Osteocyte (in vitro differentiated cells): Measurements from ENCODE around the gene CCDC188. TPM values are rescaled to one million over a fixed set of nuclear protein-coding genes. Genes with fewer than 3 reads are reported as not detected.
A peak's percentile ranks its signal among the peaks of the same experiment; 100 is the strongest.

Experiments used
- DNase-seq: peaks from one replicate; pipeline ENCODE4 v3.0.0; 2021; ENCODE audit warnings: mixed read lengths; ENCODE audit not compliant: unreplicated experiment; ENCODE audit errors: extremely low spot score
- H3K27ac Mint-ChIP-seq: one replicate; pipeline ENCODE4 v1.8.0; 2021; ENCODE audit warnings: mild to moderate bottlenecking, mixed read lengths; ENCODE audit not compliant: unreplicated experiment
- H3K27me3 Mint-ChIP-seq: one replicate; pipeline ENCODE4 v1.8.0; 2021; ENCODE audit warnings: mixed read lengths; ENCODE audit not compliant: unreplicated experiment
- H3K36me3 Mint-ChIP-seq: one replicate; pipeline ENCODE4 v1.8.0; 2021; ENCODE audit warnings: mixed read lengths; ENCODE audit not compliant: unreplicated experiment
- H3K4me1 Mint-ChIP-seq: one replicate; pipeline ENCODE4 v1.8.0; 2021; ENCODE audit warnings: mixed read lengths; ENCODE audit not compliant: unreplicated experiment
- H3K4me3 Mint-ChIP-seq: one replicate; pipeline ENCODE4 v1.8.0; 2021; ENCODE audit warnings: mild to moderate bottlenecking, moderate library complexity, mixed read lengths; ENCODE audit not compliant: unreplicated experiment
- H3K9me3 Mint-ChIP-seq: one replicate; pipeline ENCODE4 v1.8.0; 2021; ENCODE audit warnings: mixed read lengths; ENCODE audit not compliant: unreplicated experiment
- total RNA-seq: library from RNA; stranded (reverse); gene quantifications from 2 replicates; pipeline ENCODE4 v1.2.1, GENCODE V29; 2021
- TF ChIP-seq, protein P1 (sequence below): fragments of 200-600 bp; sonication (generic); IDR thresholded peaks from 2 replicates; pipeline ENCODE4 v1.5.0; 2021; ENCODE audit warnings: antibody characterized with exemption, mild to moderate bottlenecking, moderate library complexity

CCDC188 gene
- total RNA-seq, 1 donor from 2014 or later = 0.56 TPM

DNA sequence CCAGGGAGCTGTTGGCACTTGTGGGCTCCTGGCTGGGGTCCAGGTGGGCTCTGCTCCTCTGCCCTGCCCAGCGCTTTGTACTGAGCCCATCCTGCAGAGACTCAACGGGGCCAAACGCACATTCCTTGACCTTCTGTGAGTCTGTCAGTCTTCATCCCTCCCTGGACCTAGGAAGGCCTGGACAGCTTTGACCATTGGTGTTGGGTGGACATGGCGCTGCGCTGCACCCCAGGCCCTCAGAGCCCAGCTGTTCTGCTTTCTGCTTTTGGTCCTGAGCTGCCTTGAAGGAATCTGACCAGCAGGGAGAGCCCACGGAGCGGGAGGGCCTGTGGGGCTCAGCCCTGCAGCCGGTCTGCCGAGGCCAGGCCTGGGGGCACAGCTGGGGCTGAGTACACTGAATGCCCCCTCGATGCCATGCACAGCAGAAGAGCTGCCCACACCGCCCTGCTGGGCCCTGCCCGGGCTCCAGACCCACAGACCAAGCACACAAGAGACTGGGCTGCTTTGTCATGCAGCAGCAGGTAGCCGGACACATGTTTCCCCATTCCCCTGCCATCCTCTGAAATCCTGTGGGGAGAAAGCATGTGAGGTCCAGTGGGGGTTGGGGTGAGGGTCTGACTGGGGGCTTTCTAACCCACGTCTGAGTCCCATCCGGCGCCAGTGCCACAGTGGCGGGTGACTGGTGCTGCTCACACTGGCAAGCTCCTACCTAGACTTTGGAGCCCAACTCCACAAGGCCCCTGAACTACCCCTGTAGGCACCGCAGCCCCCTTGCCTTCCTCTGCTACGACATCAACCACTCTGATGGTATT lies 24.1 kb upstream of the CCDC188 start:
- no peak overlapping the region for H3K4me3 Mint-ChIP-seq
- no peak for DNase-seq
- H3K4me1 Mint-ChIP-seq = peaks cover 5% of the 10 kb centered on the region
- no peak overlapping the region for H3K27ac Mint-ChIP-seq
- TF ChIP-seq, protein P1, sequence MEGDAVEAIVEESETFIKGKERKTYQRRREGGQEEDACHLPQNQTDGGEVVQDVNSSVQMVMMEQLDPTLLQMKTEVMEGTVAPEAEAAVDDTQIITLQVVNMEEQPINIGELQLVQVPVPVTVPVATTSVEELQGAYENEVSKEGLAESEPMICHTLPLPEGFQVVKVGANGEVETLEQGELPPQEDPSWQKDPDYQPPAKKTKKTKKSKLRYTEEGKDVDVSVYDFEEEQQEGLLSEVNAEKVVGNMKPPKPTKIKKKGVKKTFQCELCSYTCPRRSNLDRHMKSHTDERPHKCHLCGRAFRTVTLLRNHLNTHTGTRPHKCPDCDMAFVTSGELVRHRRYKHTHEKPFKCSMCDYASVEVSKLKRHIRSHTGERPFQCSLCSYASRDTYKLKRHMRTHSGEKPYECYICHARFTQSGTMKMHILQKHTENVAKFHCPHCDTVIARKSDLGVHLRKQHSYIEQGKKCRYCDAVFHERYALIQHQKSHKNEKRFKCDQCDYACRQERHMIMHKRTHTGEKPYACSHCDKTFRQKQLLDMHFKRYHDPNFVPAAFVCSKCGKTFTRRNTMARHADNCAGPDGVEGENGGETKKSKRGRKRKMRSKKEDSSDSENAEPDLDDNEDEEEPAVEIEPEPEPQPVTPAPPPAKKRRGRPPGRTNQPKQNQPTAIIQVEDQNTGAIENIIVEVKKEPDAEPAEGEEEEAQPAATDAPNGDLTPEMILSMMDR = peak; percentile 34
- no peaks in the 10 kb centered on the region for H3K9me3 Mint-ChIP-seq
- H3K27me3 Mint-ChIP-seq = peaks cover 7% of the 10 kb centered on the region
- H3K36me3 Mint-ChIP-seq = no peaks in the 10 kb centered on the region

DNA sequence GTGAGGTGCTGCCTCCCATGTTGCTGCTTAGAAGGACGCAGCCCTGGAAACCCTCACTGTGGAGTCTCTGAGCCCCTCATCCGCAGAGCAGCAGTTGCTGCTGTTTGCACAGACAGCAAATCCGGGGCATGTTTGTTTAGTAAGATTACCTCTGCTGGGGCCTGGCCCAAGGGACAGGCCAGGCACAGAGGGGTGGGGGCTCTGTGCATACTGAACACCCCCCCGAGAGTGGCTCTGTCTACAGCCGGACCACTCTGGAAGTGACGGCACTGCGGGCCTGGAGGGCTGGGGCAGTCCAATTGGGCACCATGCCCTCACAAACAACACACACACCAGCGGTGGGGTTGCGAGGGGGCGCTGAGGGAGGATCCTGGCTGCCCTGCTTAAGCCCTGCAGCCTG lies 22.9 kb upstream of the CCDC188 start:
- DNase-seq = no peak
- Mint-ChIP-seq H3K4me1 (peaks cover 5% of the 10 kb centered on the region), H3K27ac (no peak overlapping the region), H3K9me3 (no peaks in the 10 kb centered on the region), H3K27me3 (peaks cover 7% of the 10 kb centered on the region), H3K36me3 (no peaks in the 10 kb centered on the region), H3K4me3 (no peak overlapping the region)
- TF ChIP-seq, protein P1 = no peak

DNA sequence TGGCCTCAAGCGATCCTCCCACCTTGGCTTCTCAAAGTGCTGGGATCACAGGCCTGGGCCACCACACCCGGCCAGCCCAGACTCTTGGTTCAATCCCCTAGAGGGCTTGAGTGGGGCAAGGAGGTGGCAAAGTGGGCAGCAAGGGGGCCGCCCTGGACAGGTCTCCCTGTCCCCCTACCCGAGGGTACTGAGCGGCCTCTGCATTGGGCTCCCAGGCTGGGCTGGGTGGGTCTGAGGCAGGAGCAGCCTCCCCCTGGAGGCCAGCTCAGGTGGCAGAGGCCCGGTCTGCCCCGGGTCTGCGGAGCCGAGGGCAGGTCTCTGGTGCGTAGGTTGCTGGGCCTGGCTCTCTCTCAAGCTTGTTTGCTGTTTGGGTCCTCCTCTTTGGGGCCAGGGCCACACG lies 22.4 kb upstream of the CCDC188 start:
- no peak overlapping the region for H3K27ac Mint-ChIP-seq
- no peaks in the 10 kb centered on the region for H3K36me3 Mint-ChIP-seq
- TF ChIP-seq, protein P1 = no peak
- H3K4me3 Mint-ChIP-seq = no peak overlapping the region
- H3K27me3 Mint-ChIP-seq = peaks cover 7% of the 10 kb centered on the region
- DNase-seq = no peak
- H3K9me3 Mint-ChIP-seq = no peaks in the 10 kb centered on the region
- peaks cover 5% of the 10 kb centered on the region for H3K4me1 Mint-ChIP-seq

DNA sequence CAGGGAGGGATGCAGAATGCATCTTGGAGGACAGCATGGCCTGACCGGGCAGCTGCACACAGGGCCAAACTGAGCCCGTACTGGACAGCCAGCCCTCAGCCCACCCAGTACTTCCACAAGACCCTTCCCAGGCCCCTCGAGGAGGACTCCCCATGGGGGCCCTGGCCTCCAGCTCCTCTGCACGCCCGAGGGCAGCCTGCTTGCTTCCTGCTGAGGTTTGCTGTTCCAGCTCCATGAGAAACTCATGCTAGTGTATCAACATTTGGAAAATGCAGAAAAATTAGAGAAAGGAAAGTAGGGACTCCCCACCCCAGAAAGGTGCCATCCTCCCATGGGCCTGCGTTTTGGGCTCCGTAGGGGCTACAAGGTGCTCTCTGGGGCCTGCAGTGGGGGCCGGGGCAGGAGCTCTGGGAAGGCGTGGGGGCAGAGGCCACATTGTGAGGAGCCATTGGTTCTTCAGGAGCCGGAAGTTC lies 21.3 kb upstream of the CCDC188 start:
- Mint-ChIP-seq H3K9me3 (no peaks in the 10 kb centered on the region), H3K27ac (no peak overlapping the region)
- no peak for DNase-seq

More for the DNA sequence above, 21.3 kb upstream of the CCDC188 start:
- H3K4me3 Mint-ChIP-seq = no peak overlapping the region
- peaks cover 5% of the 10 kb centered on the region for H3K4me1 Mint-ChIP-seq
- H3K36me3 Mint-ChIP-seq = no peaks in the 10 kb centered on the region
- H3K27me3 Mint-ChIP-seq = peaks cover 3% of the 10 kb centered on the region
- TF ChIP-seq, protein P1 = no peak
